ENCODE data around the gene C16orf46.

DNA sequence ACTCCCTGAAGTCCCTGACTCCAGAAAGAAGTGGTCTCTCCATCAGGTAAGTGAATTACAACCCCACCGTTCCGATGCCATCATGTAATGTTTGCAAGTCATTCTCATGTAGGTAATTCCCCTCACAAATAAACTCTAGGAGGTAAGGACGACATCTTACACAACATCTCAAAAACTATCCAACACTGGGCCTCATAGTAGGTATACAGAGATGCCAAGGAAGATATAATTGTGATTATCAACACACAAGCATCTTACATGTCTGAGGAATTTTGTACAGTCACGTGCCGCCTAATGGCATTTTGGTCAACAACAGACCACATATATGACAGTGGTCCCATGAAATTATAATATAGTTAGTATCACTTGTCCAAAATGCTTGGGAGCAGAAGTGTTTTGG lies 11.8 kb upstream of the C16orf46 start:
- TF ChIP-seq, protein P1, sequence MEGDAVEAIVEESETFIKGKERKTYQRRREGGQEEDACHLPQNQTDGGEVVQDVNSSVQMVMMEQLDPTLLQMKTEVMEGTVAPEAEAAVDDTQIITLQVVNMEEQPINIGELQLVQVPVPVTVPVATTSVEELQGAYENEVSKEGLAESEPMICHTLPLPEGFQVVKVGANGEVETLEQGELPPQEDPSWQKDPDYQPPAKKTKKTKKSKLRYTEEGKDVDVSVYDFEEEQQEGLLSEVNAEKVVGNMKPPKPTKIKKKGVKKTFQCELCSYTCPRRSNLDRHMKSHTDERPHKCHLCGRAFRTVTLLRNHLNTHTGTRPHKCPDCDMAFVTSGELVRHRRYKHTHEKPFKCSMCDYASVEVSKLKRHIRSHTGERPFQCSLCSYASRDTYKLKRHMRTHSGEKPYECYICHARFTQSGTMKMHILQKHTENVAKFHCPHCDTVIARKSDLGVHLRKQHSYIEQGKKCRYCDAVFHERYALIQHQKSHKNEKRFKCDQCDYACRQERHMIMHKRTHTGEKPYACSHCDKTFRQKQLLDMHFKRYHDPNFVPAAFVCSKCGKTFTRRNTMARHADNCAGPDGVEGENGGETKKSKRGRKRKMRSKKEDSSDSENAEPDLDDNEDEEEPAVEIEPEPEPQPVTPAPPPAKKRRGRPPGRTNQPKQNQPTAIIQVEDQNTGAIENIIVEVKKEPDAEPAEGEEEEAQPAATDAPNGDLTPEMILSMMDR (conservative IDR thresholded peaks at IDR 0.05; ENCODE audit: low read depth in 2 of 2): no peak
- TF ChIP-seq ZNF331 (CRISPR knock-in tag; IDR thresholded peaks at IDR 0.05; ENCODE audit: low read depth) (no peak), EZH2 (IDR thresholded peaks at IDR 0.05; ENCODE audit: low read depth, unreplicated experiment) (no peak), POLR2AphosphoS5 (IDR thresholded peaks at IDR 0.05; ENCODE audit: low read depth) (no peak), EZH2phosphoT487 (IDR thresholded peaks at IDR 0.05; ENCODE audit: unreplicated experiment) (no peak), CREB1 (CRISPR knock-in tag; IDR thresholded peaks at IDR 0.05; ENCODE audit: low read depth) (no peak), JUNB (IDR thresholded peaks at IDR 0.05; ENCODE audit: unreplicated experiment) (no peak), ZNF114 (CRISPR knock-in tag; IDR thresholded peaks at IDR 0.05) (no peak), NANOG (IDR thresholded peaks at IDR 0.05; ENCODE audit: borderline replicate concordance) (no peak), STAT1 (IDR thresholded peaks at IDR 0.05; ENCODE audit: unreplicated experiment) (no peak)
- TF ChIP-seq, protein P2, sequence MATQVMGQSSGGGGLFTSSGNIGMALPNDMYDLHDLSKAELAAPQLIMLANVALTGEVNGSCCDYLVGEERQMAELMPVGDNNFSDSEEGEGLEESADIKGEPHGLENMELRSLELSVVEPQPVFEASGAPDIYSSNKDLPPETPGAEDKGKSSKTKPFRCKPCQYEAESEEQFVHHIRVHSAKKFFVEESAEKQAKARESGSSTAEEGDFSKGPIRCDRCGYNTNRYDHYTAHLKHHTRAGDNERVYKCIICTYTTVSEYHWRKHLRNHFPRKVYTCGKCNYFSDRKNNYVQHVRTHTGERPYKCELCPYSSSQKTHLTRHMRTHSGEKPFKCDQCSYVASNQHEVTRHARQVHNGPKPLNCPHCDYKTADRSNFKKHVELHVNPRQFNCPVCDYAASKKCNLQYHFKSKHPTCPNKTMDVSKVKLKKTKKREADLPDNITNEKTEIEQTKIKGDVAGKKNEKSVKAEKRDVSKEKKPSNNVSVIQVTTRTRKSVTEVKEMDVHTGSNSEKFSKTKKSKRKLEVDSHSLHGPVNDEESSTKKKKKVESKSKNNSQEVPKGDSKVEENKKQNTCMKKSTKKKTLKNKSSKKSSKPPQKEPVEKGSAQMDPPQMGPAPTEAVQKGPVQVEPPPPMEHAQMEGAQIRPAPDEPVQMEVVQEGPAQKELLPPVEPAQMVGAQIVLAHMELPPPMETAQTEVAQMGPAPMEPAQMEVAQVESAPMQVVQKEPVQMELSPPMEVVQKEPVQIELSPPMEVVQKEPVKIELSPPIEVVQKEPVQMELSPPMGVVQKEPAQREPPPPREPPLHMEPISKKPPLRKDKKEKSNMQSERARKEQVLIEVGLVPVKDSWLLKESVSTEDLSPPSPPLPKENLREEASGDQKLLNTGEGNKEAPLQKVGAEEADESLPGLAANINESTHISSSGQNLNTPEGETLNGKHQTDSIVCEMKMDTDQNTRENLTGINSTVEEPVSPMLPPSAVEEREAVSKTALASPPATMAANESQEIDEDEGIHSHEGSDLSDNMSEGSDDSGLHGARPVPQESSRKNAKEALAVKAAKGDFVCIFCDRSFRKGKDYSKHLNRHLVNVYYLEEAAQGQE (IDR thresholded peaks at IDR 0.05; ENCODE audit: unreplicated experiment): no peak
- TF ChIP-seq, protein P3, sequence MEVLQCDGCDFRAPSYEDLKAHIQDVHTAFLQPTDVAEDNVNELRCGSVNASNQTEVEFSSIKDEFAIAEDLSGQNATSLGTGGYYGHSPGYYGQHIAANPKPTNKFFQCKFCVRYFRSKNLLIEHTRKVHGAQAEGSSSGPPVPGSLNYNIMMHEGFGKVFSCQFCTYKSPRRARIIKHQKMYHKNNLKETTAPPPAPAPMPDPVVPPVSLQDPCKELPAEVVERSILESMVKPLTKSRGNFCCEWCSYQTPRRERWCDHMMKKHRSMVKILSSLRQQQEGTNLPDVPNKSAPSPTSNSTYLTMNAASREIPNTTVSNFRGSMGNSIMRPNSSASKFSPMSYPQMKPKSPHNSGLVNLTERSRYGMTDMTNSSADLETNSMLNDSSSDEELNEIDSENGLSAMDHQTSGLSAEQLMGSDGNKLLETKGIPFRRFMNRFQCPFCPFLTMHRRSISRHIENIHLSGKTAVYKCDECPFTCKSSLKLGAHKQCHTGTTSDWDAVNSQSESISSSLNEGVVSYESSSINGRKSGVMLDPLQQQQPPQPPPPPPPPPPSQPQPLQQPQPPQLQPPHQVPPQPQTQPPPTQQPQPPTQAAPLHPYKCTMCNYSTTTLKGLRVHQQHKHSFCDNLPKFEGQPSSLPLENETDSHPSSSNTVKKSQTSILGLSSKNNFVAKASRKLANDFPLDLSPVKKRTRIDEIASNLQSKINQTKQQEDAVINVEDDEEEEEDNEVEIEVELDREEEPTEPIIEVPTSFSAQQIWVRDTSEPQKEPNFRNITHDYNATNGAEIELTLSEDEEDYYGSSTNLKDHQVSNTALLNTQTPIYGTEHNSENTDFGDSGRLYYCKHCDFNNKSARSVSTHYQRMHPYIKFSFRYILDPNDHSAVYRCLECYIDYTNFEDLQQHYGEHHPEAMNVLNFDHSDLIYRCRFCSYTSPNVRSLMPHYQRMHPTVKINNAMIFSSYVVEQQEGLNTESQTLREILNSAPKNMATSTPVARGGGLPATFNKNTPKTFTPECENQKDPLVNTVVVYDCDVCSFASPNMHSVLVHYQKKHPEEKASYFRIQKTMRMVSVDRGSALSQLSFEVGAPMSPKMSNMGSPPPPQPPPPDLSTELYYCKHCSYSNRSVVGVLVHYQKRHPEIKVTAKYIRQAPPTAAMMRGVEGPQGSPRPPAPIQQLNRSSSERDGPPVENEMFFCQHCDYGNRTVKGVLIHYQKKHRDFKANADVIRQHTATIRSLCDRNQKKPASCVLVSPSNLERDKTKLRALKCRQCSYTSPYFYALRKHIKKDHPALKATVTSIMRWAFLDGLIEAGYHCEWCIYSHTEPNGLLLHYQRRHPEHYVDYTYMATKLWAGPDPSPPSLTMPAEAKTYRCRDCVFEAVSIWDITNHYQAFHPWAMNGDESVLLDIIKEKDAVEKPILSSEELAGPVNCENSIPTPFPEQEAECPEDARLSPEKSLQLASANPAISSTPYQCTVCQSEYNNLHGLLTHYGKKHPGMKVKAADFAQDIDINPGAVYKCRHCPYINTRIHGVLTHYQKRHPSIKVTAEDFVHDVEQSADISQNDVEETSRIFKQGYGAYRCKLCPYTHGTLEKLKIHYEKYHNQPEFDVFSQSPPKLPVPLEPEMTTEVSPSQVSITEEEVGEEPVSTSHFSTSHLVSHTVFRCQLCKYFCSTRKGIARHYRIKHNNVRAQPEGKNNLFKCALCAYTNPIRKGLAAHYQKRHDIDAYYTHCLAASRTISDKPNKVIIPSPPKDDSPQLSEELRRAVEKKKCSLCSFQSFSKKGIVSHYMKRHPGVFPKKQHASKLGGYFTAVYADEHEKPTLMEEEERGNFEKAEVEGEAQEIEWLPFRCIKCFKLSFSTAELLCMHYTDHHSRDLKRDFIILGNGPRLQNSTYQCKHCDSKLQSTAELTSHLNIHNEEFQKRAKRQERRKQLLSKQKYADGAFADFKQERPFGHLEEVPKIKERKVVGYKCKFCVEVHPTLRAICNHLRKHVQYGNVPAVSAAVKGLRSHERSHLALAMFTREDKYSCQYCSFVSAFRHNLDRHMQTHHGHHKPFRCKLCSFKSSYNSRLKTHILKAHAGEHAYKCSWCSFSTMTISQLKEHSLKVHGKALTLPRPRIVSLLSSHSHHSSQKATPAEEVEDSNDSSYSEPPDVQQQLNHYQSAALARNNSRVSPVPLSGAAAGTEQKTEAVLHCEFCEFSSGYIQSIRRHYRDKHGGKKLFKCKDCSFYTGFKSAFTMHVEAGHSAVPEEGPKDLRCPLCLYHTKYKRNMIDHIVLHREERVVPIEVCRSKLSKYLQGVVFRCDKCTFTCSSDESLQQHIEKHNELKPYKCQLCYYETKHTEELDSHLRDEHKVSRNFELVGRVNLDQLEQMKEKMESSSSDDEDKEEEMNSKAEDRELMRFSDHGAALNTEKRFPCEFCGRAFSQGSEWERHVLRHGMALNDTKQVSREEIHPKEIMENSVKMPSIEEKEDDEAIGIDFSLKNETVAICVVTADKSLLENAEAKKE (CRISPR knock-in tag; IDR thresholded peaks at IDR 0.05): no peak
- TF ChIP-seq, protein P4, sequence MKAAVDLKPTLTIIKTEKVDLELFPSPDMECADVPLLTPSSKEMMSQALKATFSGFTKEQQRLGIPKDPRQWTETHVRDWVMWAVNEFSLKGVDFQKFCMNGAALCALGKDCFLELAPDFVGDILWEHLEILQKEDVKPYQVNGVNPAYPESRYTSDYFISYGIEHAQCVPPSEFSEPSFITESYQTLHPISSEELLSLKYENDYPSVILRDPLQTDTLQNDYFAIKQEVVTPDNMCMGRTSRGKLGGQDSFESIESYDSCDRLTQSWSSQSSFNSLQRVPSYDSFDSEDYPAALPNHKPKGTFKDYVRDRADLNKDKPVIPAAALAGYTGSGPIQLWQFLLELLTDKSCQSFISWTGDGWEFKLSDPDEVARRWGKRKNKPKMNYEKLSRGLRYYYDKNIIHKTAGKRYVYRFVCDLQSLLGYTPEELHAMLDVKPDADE (IDR thresholded peaks at IDR 0.05): no peak

All from GM23338 (cell line).